ENCODE measurements around the gene USHBP1.

GRCh38 chr19:17211547-17212446, 52.7 kb downstream of the USHBP1 start:
- TF ChIP-seq CTCF (IDR thresholded peaks at IDR 0.05; ENCODE audit: low read length) (no peak), EZH2 (IDR thresholded peaks at IDR 0.05; ENCODE audit: borderline replicate concordance, low read length) (no peak)

All from OCI-LY1 (cell line).